ENCODE results near the gene NAPG. TPM values are rescaled to one million over a fixed set of nuclear protein-coding genes. Genes with fewer than 3 reads are reported as not detected.
A peak's percentile ranks its signal among the peaks of the same experiment; 100 is the strongest.

The NAPG gene
- total RNA-seq, 4 donors from 2014 or later = 13.8 to 29.6 (median 19.5) TPM

- no peak for DNase-seq
Measured at GRCh38 chr18:10530002-10530401, 4.2 kb downstream of the NAPG start.

GRCh38 chr18:10530852-10531251, 5.0 kb downstream of the NAPG start:
- peak in 1 of 2 donors; percentile 55 for ATAC-seq
- intact Hi-C loops (cut with DNase I; ENCODE audit: low total_unique reads) = loop anchor here (10.0 kb wide), 1 partner anchor 1324 kb away; the partner anchor contains the start of gene CHMP1B

More at GRCh38 chr18:10530002-10530401, 4.2 kb downstream of the NAPG start:
- H3K4me1 ChIP-seq = peaks cover 19 to 27% of the 10 kb centered on the region in 2 donors
- H3K36me3 ChIP-seq = no peaks in the 10 kb centered on the region
- no peak for ATAC-seq
- no peaks in the 10 kb centered on the region for H3K9me3 ChIP-seq
- intact Hi-C loops (cut with DNase I; ENCODE audit: low total_unique reads) = loop anchor here (10.0 kb wide), 1 partner anchor 1325 kb away; the partner anchor contains the start of gene CHMP1B
- in situ Hi-C loops (cut with MboI; ENCODE audit: low sequenced_read_pairs in 4 of 4) = loop anchor here in 1 of 4 donors (25.0 kb wide), 1 partner anchor 718 kb away; no protein-coding TSS in a partner anchor
- TF ChIP-seq POLR2A (IDR thresholded peaks at IDR 0.05) (no peak), CTCF (IDR thresholded peaks at IDR 0.05 in 4 of 5, conservative IDR thresholded peaks at IDR 0.05 in 1 of 5) (no peak)
- H3K27me3 ChIP-seq = no peaks in the 10 kb centered on the region
- H3K4me3 ChIP-seq = no peak overlapping the region
- peak overlapping the region in 1 of 4 donors; percentile 56 for H3K27ac ChIP-seq

GRCh38 chr18:10533111-10533510, 7.3 kb downstream of the NAPG start:
- ATAC-seq (no peak), DNase-seq (no peak)
- no peak overlapping the region for H3K4me3 ChIP-seq
- H3K4me1 ChIP-seq = peaks cover 8 to 14% of the 10 kb centered on the region in 2 donors
- H3K9me3 ChIP-seq = no peaks in the 10 kb centered on the region
- TF ChIP-seq CTCF (IDR thresholded peaks at IDR 0.05 in 4 of 5, conservative IDR thresholded peaks at IDR 0.05 in 1 of 5) (no peak), POLR2A (IDR thresholded peaks at IDR 0.05) (no peak)
- in situ Hi-C loops (cut with MboI; ENCODE audit: low sequenced_read_pairs in 4 of 4) = loop anchor here in 1 of 4 donors (25.0 kb wide), 1 partner anchor 721 kb away; no protein-coding TSS in a partner anchor
- H3K27me3 ChIP-seq = no peaks in the 10 kb centered on the region
- H3K27ac ChIP-seq = no peak overlapping the region
- intact Hi-C loops (cut with DNase I; ENCODE audit: low total_unique reads) = loop anchor here (10.0 kb wide), 1 partner anchor 1322 kb away; the partner anchor contains the start of gene CHMP1B
- H3K36me3 ChIP-seq = no peaks in the 10 kb centered on the region

More at GRCh38 chr18:10530852-10531251, 5.0 kb downstream of the NAPG start:
- DNase-seq = no peak
- TF ChIP-seq POLR2A (IDR thresholded peaks at IDR 0.05) = no peak
- no peak for TF ChIP-seq CTCF (IDR thresholded peaks at IDR 0.05 in 4 of 5, conservative IDR thresholded peaks at IDR 0.05 in 1 of 5)
- H3K27ac ChIP-seq = peak overlapping the region in 2 of 4 donors; percentile 10 to 56
- no peaks in the 10 kb centered on the region for H3K36me3 ChIP-seq
- in situ Hi-C loops (cut with MboI; ENCODE audit: low sequenced_read_pairs in 4 of 4) = loop anchor here in 1 of 4 donors (25.0 kb wide), 1 partner anchor 719 kb away; no protein-coding TSS in a partner anchor
- peaks cover 19 to 22% of the 10 kb centered on the region in 2 donors for H3K4me1 ChIP-seq
- no peaks in the 10 kb centered on the region for H3K27me3 ChIP-seq
- H3K9me3 ChIP-seq = no peaks in the 10 kb centered on the region
- no peak overlapping the region for H3K4me3 ChIP-seq

- no peak overlapping the region for H3K4me3 ChIP-seq
- H3K9me3 ChIP-seq = no peaks in the 10 kb centered on the region
- no peaks in the 10 kb centered on the region for H3K27me3 ChIP-seq
- in situ Hi-C loops (cut with MboI; ENCODE audit: low sequenced_read_pairs in 4 of 4) (loop anchor here in 1 of 4 donors (25.0 kb wide), 1 partner anchor 724 kb away; no protein-coding TSS in a partner anchor), intact Hi-C loops (cut with DNase I; ENCODE audit: low total_unique reads) (loop anchor here (10.0 kb wide), 1 partner anchor 1319 kb away; the partner anchor contains the start of gene CHMP1B)
- H3K4me1 ChIP-seq = peaks cover under 1 to 3% of the 10 kb centered on the region in 2 donors
- no peak for ATAC-seq
- no peak for DNase-seq
- TF ChIP-seq POLR2A (IDR thresholded peaks at IDR 0.05) (no peak), CTCF (IDR thresholded peaks at IDR 0.05 in 4 of 5, conservative IDR thresholded peaks at IDR 0.05 in 1 of 5) (no peak)
- no peak overlapping the region for H3K27ac ChIP-seq
- peaks cover 6 to 27% of the 10 kb centered on the region in 2 donors for H3K36me3 ChIP-seq
Measured at GRCh38 chr18:10536280-10536679, 10.5 kb downstream of the NAPG start.
